ENCODE measurements around the gene OR10H2.
"Not testable (repeated sequence)": the region's sequence is repeated elsewhere in the genome, so short reads cannot be mapped to it uniquely, and the experiment has no call there.

The OR10H2 gene

DNA sequence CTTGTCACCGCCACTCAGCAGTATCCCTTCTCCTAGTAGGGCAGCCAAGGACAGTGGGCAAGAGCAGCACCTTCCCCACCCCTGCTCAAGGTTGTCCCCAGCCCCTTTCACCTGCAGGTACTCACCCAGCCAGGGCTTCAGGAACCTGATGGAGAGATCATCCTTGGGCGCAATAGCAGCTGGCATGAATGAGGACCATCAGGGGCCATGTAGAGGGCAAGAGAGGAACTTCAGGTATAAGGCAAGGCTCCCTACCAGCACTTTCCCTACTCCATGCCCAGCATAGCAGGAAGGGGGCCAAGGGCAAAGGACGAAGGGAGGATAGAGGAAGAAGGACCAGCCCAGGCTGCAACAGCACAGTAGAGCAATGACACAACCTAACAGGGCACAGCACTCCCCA is 46.3 kb downstream of the OR10H2 start:
- not testable (repeated sequence) for DNase-seq

GRCh38 chr19:15775249-15775648 is 47.4 kb downstream of the OR10H2 start:
- DNase-seq: no peak

- DNase-seq: no peak
Measured at GRCh38 chr19:15776264-15776663, 48.4 kb downstream of the OR10H2 start.

GRCh38 chr19:15776991-15777970 is 49.5 kb downstream of the OR10H2 start:
- DNase-seq: no peak

Data from NCI-H1930 (cell line).